HT1080 (cell line): ENCODE results near the gene LRRC47. TPM values are rescaled to one million over a fixed set of nuclear protein-coding genes. Genes with fewer than 3 reads are reported as not detected.
A peak's percentile ranks its signal among the peaks of the same experiment; 100 is the strongest.

Experiments
- DNase-seq: peaks from one replicate; pipeline ENCODE4 v3.0.0-alpha.2; 2015; ENCODE audit warnings: low read depth
- total RNA-seq: library from RNA; depleted of rRNA; stranded (reverse); fragments of >200 nt; shearing (Covaris generic); gene quantifications from 2 replicates; pipeline ENCODE4 v1.2.3, GENCODE V29; 2014

LRRC47 gene
- total RNA-seq, 1 experiment from 2014 or later, result 59.1 TPM

DNA sequence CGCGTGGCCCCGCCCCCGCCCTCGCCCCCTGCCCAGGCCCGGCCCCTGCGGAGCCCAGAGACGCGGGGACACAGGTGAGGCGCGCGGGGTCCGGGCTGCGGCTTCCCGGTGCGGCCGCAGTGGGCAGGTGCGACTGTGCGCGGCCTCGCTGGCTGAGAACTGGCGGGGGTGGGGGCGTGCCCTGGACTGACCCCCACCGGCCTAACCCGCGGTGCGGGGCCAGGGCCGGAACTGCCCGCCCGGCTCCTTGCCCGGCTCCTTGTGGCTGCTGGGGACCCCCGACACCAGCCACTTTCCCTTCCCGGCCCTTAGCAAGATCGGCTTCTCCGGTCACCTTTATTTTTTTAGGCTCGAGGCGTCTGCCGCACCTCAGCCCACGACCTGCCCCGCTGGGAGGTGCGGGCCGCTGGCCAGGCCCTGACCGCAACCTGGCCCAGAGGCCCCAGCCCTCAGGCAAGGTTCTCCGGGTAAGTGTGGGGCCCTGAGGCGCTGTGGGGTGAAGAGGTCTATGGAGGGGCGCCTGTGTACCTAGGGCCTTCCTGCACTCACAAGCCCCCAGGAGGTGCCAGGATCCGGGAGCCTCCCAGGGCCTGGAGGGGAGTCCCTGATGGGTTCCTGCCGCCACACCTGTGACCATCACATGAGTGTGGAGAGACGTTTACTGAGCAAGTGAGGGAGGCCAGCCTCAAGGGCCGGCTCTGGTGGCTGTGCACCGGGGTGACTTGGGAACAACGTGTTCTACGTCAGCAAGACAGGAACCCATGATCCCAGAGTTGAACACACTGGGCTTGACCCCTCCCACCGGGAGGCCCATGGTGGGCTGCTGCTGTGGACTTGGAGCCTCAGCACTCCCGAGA is 23.4 kb downstream of the LRRC47 start, which contains the start of gene SMIM1:
TSS of gene SMIM1 (plus strand) at position 35 of the 857 bp plus-strand sequence. CDS start 2,625 bp downstream, outside the sequence.
- no peak for DNase-seq

DNA sequence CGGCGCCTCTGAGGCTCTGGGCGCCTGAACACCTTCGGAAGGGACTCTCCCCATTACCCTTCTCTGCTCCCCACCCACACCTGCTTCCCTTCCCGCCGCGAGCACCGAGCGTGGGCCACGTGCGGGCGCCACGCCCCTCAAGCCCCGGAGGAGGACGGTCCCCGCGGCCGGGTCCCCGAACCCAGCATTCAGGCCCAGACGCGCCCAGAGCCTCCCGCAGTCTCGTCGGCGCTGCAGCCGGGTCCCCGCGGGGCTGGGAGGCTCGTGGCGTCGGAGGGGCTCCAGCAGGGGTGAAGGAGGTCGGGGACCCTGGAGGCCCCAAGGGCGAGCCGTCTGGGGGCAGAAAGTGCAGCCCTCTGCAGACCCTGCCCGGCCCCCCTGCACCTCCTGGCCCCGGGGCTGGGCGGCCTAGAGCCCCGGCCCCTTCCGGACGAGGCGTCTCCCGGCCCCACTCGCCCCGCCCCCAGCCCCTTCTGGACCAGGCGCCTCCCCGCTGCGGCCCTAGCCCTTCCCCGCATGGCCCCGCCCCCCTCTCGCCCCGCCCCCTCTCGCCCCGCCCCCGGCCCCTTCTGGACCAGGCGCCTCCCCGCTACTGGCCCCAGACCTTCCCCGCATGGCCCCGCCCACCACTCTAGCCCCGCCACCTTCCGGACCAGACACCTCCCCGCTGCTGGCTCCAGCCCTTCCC is 24.1 kb downstream of the LRRC47 start:
- DNase-seq, result peak; percentile 42

DNA sequence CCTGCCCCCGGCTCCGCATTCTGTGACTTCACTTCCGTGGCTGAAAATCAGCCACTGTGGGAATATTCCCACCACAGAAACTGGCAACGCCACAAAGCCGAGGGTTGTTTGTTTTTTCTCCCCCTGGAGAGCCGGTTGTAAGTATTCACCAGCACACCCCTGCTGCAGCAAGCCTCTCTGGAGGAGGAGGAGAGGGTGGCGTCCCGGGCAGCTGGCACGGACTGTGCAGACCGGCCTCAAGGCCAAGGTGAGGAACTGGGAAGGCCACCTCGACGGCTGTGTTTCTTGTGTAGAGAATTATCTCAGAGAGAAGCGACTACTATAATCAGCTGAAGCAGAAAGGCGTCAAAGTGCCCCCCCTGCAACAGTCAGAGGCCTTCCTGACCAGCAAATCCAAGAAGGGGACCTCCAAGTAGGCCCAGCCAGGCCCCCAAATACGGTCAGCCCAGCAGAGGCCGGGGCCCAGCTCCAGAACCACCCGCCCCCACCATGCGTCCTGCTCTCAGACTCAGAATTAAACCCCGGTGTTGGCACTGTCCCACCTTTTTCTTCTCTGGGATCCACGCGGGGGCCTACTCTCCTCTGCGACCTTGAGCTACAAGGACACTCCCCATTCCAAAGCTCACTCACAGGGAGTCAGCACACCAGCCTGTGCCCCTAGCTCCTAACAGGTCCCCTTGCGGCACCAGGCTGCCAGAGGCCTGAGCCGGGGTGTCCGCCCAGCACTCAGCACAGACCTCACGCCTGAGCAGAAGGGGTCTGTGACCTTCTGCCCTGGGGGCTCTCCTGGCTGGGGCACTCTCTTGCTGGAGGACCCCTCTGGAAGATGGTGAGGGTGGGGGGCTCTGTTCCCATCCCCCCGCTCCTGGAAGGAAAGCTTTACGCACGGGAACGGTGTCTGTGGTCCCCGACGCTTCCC is 24.9 kb downstream of the LRRC47 start:
- no peak for DNase-seq

DNA sequence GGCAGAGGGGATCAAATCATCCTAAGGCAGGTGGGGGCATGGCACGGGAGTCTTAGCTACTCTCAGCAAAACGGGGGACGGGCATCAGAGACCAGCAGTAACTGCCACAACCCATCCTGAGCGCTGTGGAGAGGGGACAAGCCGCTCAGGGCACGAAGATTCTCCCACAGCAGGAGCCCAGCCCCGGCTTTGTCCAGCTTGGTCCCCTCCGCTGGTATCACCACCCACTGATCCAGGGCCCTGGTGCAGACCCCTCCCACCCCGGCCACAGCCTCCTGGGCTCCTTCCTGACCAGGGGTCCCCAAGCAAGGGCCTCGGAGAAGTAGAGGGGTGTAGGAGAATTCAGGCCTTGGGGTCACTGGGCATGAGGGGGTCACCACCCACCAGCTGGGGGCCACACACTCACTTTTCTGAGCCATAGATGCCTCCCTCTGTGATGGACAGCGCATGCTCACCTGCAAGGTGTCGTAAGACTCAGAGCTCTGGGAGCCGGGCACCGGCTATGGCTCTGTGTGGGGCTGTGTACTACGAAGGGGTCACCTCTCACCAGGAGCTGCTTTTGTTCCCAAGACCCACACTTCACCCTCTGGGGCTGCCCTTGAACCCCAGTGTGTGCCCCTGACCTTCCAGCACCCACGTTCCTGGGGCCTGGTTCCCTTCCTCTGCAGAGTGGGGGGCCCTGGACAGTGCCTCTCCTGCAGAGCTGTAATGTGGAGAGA is 26.1 kb downstream of the LRRC47 start:
- no peak for DNase-seq

DNA sequence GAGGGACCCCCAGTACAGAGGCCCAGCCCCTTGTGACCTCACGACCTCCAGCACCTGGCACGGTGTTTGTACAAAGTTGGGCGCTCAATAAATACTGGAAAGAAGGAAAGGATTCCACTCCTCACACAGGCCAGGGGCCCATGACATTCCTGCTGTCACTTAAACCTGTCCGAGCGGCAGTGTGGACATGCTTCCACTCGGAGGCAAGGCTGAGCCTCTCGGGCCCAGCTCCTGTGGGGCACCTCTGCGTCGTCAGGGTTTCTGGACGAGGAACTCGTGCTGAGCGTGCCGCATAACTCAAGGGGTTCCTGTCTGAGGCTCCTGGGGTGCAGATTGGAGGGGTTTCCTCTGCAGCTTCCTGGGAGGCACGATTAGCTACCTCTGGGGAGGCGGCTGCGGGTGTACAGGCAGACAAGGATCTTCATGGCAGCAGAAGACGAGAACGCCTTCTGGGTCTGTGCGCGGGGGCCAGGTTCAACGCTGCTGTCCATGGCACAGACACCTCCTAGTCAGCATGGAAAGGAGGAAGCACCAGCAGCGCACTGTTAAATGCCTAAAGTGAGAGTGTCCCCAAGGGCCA is 27.4 kb downstream of the LRRC47 start:
- no peak for DNase-seq

DNA sequence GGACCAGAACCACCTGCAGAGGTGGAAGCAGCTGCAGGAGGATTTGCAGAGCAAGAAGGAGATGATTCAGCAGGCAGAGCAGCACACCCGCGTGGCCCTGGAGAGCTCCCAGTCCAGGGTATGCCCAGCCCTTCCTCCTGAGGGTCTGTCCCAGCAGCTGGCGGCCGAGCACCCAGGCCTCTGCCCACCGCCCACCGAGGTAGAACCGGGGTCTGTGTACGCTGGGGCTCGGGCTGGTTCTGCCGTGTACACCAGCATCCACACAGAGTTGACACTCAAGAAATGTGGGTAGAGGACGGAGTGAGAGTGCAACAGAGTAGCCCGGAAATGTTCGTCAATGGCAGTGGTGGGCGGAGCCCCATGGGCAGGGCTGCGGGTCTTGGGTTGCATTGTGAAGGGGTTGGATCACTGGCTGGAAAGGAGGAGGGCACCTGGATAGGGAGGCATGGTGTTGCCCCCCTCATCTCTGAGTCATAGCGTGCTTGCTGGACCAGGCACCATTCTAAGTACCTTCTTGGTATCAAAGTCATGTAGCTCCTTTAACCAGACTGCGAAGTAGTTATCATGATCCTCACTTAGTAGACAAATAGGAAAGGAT is 28.9 kb downstream of the LRRC47 start:
- DNase-seq, result peak; percentile 86

DNA sequence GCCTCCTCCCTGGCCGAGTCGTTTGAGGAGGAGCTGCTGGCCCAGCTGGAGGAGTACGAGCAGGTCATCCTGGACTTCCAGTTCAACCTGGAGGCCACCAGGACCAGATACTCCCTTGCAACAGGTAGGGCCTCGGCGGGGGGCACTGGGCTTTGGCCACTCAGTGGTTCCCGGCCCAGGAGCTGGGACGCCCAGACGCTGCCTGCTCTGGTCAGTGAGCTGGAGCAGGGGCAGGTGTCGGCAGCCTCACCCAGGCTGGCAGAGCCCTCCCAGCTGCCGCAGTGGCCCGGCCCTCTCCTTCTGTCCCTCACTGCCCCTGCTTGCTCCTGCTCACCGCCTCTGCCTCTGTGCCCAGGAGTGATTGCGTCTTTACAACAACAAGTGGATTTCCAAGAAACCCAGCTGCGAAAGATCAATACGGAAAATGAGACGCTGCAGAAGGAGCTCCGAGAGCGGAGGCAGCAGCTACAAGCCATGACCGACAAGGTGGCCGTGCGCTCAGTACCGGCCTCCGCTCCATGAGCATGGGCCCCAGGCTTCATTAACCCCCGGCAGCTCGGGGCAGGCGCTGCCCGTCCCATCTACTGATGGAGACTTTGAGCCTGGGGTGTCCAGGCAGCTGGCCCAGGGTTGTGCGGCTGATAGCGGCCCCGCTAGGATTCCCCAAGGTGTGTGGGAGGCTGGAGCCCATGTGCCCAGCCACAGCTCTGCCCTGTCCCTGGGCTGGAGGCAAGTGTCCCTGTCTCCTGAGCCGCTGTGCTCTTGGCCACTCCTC is 32.8 kb downstream of the LRRC47 start:
- DNase-seq, result no peak

DNA sequence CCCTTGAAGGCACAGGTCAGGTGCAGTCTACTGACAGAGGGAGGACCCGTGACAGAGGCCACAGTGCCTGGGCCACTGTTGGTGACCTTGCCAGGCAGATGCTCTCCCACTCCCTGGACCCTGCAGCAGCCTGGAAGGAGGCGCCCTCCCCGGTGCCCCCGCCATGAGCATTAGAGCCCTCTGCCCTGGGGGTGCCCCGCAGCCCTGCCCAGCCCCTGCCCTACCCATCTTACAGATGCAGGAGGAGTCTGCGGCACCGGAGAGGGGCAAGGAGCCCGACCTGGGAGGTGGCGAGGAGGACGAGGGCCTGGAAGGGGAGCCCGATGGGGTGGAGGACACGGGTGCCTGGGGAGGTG is 33.4 kb downstream of the LRRC47 start:
- DNase-seq, result no peak

DNA sequence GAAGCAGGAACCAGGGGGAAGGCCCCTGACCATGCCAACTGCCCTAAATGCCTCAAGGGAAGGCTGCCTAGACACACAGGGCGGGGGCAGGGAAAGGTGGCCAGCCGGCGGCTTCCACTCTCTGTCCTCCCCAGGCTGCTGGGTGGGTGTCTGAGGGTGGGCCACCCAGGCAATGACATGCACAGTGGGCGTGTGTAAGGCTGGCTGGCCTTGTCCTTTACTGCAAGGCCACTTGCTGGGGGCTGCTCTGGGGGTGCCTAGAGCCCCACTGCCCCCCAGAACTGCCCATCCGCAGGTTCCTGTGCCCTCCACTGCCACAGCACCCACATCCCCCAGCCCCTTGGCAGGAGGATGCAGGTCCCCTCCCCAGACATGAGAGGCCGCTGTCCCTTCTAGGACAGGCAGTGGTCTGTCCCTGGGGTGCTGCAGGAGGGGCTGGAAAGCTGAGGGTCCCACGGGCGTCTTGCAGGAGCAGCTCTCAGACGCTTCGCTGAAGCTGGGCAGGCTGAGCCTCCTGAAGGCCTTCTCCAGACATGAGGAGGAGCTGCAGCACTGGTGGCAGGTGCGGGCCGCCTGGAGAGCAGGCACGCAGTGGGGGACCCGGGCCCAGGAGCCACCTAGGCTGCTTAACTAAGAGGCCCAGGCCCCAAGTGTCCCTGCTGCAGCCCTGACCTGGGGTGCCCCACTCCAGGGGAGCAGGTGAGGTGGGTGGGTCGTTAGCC is 34.0 kb downstream of the LRRC47 start:
- DNase-seq, result no peak

DNA sequence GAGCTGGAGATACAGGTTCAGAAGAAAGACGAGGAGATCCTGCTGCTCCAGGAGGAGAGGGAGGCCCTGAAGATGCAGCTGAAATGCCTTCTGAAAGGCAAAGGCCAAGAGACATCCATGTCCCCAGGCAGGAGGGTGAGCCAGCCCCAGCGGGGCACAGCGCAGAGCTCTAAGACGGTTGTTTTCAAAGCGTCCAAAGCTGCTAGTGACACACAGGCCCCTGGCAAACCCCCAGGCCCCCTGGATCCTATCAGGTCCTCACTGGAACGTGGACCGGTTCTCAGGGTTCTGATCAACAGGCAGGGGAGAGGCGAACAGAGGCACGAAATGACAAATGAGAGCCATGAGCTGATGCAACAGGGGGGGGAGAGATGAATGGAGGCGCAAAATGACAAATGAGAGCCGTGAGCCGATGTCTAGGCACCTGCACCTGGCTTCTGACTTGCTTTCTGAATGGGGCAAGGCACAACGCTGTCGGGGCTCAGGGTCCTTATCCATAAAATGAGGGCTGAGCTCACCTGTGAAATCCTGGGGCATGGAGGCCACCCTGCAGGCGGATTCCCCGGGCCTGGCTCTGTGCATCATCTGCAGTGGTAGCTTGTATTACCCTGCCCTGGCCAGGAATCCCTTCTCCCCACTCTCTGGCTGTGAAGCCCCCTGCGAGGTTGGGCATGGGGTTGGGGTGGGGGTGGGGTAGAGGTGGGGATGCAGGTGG is 34.8 kb downstream of the LRRC47 start:
- no peak for DNase-seq

DNA sequence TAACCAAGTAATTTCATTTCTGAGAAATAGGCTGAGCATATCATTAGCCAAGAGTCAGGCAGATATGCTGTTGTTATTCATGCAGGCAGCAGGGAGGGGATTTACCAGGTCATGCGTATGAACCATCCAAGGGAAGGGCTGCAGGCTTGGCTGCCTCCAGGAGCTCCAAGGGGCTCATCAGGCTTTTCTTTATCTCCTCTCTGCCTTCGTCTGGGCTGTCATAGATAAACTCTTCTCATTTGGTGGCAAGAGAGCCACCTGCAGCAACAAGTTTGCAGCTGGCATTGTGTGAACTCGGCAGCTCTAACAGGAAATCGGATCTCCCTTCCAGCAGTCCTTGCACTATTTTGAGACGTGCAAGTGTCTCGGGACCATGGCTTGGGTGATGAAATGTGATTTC is 36.5 kb downstream of the LRRC47 start:
- no peak for DNase-seq

DNA sequence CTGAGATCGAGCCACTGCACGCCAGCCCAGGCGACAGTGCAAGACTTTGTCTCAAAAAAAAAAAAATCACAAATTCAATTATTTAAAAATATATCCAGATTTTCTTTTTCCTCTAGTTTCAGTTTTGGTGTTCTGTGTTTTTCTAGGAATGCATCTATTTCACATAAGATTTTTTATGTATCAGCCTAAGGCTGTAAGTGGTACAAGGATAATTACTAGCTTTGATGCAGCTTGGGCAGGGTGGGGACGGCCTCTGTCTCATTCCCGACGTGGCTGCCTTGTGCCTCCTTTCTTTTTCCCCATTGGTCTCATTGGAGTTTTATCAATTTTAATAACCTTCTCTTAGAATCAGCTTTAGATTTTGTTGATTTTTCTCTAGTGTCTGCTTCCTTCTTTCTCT is 37.1 kb downstream of the LRRC47 start:
- no peak for DNase-seq

DNA sequence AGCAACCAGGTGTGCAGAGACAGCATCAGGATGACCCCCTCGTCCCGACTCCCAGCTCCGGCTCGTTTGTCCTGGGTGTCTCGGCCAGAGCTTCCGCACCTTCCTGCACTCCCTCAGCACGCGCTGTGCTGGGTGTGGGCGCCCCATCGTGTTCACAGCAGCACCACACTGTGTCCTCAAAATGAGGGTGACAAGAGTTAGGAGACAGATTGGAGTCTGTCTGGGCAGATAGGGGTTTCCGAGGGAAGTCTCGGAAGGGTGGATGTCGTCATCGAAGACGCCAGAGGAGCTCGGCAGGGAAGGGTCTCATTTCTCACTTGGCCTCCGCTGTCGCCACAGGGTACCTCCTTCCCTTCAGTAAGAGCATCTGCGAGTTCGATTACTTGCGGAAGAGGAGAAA is 39.9 kb downstream of the LRRC47 start:
- no peak for DNase-seq

DNA sequence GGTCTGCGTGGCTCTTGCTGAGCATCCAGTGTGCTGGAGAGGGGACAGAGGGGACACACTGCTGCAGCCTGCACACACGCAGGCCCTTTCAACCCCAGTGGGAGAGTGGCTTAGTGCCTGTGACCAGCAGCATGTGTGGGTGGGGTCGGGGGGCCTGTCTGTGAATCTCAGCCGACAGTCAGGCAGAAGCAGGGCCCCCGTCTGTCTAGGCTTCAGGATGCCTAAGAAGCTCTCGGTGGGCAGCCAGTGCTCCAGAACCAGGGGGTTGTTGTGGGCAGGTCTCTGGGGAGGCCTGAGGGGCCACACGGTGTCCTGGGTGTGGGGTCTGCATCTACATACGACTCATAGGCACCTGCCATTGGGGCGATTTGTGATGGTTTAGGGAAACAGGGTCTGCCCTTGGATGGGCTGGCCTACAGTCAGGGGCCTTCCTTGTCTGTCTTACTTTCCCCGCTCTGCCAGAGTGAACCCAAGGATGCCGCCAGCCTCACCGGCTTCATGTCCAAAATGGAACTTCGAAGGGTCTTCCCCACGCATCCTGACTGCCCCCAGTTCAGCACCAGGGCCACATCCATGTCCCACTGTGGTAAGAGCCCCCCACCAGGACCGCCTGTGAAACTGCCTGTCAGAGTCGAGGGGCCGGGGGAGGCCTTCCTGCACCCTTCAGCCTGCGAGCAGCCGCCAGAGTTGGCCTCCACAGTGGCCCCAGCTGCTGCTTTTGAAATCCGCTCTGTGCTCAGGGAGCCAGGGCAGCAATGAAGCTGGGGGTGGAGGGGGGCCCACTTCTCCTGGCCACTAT is 42.4 kb downstream of the LRRC47 start:
- no peak for DNase-seq

DNA sequence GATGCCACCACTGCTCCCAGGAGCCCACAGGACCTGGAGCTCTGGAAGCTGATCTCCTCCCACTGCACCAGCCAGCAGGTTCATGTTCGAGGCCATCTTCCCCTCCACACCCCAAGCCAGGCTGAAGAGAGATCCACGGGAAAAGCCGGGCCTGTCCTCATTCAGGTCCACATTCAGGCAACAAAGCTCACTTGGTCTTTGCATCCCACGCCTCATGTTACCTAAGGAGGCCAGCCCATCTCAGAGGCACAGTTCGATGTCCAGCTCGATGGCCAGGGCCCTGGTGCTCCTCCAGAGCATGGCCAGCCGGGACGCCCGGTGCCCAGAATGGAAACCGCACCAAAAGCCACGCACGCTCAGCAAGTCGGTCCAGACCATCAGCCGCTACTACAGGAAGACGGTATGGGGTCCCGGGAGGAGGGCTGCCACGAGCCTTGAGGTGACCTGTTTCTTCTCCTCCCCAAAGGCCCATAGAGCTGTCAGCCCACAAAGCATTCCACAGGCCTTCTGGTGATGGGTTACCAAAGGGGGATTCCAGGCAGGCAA is 43.8 kb downstream of the LRRC47 start, which contains the start of gene CCDC27:
TSS of gene CCDC27 (plus strand) at position 51 of the 546 bp plus-strand sequence. CDS start at position 83, 32 bp downstream.
- no peak for DNase-seq

DNA sequence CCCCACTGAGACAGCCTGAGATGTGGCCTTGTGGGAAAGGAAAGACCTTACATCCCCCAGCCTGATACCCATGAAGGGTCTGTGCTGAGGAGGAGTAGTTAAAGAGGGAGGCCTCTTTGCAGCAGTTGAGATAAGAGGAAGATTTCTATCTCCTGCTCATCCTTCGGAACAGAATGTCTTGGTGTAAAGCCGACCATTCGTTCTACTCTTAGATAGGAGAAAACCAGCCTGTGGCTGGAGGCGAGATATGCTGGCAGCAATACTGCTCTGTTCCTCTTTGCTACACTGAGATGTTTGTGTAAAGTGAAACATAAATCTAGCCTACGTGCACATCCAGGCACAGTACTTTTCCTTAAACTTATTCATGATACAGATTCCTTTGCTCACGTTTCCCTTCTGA is 45.6 kb downstream of the LRRC47 start:
- no peak for DNase-seq

DNA sequence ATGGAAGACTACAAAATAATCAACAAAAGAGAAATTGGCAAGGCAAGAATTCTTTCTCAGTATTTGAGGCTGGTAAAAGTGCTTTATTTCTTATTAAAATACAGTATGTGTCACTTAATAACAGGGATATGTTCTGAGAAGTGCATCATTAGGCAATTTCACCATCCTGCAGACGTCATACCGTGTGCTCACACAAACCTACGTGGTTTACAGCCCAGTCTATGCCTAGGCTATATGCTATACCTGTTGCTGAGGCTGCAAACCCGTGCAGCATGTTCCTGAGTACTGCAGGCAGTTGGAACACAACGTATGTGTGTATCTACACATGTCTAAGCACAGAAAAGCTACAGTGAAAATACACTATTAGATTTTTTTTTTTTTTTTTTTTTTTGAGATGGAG is 46.8 kb downstream of the LRRC47 start:
- DNase-seq, result no peak
